Activated effector memory CD4-positive, alpha-beta T cell treated with Interleukin-2 at 50 U/mL for 16 hours (primary cell): ENCODE results near the gene FRMD6.
"Not testable (repeated sequence)": the region's sequence is repeated elsewhere in the genome, so short reads cannot be mapped to it uniquely, and the experiment has no call there.

Experiments used
- DNase-seq: peaks from one replicate; pipeline ENCODE4 v3.0.0-alpha.2; 2020

Gene FRMD6

GRCh38 chr14:51633298-51633697 is 18.4 kb upstream of the FRMD6 start:
- not testable (repeated sequence) for DNase-seq

DNA sequence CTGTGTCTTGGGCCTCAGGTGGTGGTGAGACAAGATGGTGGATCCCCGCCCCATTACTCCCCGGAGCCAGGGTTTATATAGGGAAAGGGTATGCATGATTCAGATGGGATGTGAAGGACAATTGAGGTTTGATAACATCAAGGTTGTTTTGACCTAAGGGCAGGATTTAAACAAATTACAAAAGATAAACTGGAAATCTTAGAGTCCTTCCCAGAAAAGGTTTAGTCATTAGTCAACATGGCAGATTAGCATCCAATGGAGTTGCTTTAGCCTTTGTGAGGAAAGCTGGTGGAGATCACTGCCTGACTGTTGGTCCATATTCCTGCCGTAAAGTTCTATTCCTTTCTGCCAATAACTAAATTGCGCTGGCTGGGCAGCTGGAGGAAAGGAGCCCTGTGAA is 15.6 kb upstream of the FRMD6 start:
- DNase-seq = no peak

DNA sequence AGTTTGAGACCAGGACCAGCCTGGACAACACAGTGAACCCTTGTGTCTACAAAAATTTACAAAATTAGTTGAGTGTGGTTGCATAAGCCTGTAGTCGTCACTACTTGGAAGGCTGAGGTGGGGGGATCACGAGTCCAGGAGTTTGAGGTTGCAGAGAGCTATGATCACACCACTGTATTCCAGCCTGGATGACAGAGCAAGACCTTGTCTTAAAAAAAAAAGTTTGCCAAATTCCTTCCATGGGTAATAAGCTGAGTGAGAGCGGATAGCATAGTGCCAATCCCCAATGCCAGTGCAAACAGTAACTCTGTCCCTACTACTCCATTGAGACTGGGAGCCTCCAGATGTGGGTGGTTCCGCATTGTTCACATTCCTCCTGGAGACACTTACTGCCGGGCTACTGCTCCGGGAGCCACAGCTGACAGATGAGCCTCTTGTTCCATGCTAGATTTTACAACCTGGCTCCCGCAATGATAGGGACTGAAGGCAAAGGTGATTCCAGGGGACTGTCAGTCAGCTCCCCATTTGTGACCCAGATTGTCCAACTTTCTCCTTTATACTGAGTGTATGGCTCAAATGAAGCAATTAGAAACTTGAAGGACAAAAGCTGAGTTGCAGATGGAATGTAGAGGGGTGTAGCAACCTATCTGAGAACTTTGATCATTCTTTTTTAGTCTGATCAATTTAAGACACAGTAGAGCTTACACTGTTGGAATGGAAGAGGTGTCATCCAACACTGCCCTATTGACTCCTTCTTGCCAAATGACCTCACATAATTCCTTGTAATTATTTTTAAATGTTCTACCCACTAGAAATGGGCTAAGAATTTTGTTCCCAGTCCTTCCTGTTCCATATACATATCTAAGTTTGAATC is 13.4 kb upstream of the FRMD6 start:
- DNase-seq = no peak

DNA sequence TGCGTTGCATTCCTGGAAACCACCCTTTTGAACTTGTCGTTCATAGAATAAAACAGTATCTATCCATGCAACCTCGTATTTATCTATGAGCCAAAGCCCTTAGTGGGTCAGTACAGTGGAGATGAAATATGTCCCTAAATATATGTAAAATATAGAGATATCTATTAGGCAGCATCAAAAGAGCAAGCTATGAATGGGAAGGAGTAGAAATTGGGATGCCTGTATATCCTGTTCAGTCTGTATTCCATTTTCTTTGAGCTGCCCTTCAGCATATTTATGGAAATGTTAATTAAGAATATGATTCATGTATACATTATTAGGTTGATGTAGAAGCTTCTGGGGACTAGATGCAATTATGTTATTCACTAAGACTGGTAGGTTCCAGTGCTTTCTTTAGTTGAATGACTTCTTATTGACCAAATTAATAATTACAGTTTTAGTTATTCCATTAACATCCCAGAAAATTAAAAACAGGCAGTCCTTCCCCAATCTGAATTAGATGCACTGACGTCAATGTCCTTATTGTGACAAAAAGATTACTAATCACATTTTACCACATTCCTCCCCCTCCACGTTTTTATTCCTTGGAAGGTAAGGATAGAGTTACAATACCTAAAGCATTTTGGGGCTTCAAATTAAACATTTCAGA is 11.9 kb upstream of the FRMD6 start:
- no peak for DNase-seq

DNA sequence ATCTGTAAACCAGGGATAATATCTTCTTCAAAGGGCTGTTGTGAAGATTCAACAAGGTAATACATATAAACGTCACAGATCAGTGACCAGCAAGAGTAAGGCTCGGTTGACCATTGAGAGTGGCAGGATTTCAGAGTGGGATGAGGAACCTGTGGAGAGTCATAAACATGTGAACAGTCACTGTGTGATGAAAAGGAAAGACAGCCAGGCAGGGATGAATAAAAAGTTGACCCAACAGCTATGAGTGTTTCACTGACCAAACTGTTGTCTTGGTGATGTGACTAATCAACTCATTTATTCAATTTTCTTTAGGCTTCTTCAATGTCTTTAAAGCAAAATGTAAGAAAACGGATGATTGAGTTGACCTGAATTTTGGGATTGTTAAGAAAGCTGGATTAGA is 8.6 kb upstream of the FRMD6 start:
- DNase-seq = no peak

GRCh38 chr14:51644217-51644933 is 7.3 kb upstream of the FRMD6 start:
- no peak for DNase-seq

DNA sequence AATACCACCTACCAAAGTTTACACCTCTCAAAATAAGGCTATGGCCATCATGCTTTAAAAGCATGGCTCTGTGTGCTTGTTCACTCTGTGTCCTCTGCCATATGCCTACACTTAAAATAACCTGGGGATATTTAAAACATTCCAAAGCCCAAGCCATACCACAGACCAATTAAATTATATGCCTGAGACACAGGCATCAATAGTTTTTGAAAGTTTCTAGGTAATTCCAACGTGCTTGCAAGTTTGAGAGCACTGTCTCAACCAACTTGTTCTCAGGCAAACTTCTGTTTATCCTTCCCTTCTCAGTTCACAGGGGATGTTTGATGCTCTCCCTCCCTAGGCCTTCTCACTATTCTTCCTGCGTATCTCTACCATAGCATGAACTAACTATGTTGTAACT is 3.4 kb upstream of the FRMD6 start:
- no peak for DNase-seq

GRCh38 chr14:51650716-51651387 is 858 bp upstream of the FRMD6 start:
- DNase-seq = no peak

- no peak for DNase-seq
These were observed 713 bp downstream of the FRMD6 start for GRCh38 chr14:51652168-51653078.

DNA sequence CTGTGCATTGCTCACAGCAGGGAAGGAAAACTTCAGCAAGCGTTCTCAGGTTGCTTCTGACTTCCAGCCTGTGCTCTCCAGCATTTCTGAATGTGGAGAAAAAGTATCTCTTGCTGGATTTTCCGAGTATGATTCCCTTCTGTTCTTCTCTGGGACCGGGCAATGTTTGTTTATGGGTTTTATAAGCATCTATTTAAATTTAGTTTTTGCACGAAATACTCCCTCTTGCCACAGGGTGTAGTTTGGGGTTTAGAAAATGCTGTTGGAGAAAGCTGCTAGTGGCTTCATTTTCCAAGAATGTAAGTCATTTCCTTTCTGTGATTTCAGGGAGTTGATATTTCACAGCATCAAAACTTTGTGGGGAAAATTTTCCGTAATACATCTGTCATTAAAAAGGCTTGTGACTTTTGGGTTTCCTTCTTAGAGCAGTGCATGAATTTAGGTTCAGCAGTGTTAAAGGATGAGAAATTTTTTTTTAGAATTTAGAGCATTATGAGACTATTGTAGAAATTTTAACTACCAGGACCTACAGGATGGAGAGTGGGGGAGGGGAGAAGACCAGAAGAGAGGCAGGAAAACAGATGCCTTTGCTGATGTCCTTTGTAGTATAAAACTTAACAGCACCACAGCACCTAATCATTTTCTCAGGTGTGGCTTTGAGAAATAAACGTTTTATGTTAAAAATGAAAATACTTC is 1.5 kb downstream of the FRMD6 start:
- DNase-seq = no peak

GRCh38 chr14:51653775-51654532 is 2.2 kb downstream of the FRMD6 start:
- DNase-seq = no peak

- no peak for DNase-seq
These were observed 2.8 kb downstream of the FRMD6 start for GRCh38 chr14:51654533-51654845.

DNA sequence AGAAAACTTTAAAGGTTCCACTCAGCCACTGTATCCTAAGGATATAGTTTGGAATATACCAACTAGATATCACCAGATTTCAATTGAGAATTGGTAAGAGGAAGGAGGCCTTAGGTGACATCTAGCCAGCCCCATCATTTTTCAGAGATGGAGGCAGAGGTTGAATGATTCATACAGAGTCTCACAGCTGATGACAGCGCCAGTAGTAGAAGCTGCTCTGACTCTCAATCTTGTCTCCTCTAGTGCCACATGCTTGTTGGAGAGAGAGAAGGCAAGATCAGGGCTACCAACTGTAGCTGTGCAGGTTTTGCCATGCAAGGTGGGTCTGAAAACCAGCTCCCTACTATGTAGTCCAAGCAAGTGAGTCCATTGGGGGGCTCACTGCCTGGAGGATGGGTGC is 6.1 kb downstream of the FRMD6 start:
- no peak for DNase-seq

DNA sequence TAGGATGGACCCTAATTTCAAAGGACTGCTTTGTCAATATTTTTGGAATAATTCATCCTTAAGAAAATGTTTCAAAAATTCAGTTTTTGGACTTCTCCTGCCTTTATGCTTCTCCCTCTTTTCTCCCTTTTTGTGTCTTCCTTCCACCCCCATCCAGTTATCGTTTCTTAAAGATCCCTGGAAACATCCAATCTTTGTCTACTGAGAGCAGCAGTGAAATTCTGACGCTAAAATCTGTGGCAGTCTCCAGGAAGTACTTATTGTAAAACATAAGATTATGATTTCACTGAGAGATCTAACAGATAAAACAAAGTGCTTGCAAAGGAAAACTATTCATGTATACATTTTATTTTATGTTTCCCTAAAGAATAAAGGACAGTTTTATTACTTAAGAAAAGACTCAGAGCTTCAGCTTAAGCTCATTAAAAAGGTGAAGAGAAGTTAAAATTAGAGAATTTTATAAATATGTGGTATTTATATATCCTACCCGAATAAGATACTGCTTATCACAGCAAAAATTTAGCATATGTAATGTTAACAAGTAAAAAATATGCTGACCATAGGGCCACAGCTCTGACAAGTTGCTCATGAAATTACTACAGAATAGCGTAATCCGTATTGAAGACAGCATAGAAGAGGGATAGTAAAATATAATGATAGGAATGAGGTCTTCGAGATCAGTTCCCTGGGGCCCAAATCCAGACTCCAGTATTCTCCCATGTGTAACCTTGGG is 6.9 kb downstream of the FRMD6 start:
- DNase-seq = no peak

- DNase-seq = no peak
These were observed 9.0 kb downstream of the FRMD6 start for GRCh38 chr14:51660741-51661140.

- no peak for DNase-seq
These were observed 9.8 kb downstream of the FRMD6 start for GRCh38 chr14:51661504-51661903.

DNA sequence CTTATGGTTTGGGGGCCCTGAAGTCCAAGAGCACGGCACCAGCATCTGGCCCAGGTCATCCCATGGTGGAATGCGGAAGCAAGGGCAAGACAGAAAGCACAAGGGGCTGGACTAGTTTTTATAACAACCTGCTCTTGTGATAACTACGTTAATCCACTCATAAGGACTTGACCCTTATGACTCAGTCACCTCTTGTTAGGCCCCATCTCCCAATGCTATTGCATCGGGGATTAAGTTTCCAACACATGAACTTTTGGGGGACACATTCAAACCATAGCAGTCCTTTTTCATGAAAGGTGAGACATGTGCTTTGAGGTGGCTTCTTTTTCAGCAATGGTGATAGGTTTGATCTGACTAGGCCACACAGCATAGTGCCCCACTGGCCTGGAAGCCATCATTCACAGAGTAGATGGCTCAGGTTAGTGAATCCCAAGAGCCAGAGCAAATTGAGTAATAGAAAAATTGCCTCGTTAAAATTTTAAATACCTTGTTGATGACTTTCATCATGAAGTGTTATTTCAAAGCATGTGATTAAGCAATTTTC is 12.1 kb downstream of the FRMD6 start:
- no peak for DNase-seq

DNA sequence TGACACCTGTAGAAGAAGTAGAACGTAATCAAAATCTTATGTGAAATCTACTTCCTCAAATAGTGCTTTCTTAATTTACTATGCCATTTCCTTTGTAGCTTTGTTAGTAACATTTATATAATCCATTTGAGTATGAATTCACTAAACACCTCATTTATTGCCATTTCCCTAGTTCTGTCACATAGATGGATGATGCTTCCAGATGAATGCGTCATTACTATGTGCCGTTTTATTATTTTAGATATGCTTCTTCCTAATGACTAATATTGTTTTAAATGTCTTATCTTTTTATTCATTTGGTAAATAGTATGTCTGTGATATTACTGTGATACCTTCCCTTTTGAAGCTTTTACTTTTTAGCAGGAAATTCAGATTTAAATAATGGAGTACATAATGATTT is 14.4 kb downstream of the FRMD6 start:
- DNase-seq = no peak

- no peak for DNase-seq
These were observed 15.1 kb downstream of the FRMD6 start for GRCh38 chr14:51666826-51667225.

- DNase-seq = no peak
These were observed 17.2 kb downstream of the FRMD6 start for GRCh38 chr14:51668870-51669269.
